Measurements from ENCODE around the gene ZCCHC24. TPM values are rescaled to one million over a fixed set of nuclear protein-coding genes. Genes with fewer than 3 reads are reported as not detected.

The ZCCHC24 gene
- total RNA-seq, 4 donors from 2014 or later: 2.8 to 39.6 (median 9.3) TPM

DNA sequence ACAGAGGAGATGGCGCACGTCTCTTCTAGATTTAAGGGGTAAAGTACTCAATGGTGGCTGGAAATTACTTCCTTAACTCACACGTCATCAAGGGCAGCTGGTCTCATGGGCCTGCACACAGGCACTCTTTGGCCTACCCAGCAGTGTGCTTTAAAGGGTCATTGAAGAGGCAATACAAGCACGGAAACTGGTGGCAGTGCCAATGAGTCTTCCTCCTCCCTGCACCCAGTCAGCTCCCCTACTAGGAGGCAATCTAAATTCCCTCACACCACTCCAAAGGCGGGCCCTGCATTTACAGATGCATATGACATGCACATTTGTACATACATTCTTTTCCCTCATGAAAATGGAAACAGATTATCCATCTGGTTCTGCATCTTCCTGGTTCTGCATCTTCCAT is 50.8 kb downstream of the ZCCHC24 start:
- Histone ChIP-seq H3K36me3 (peaks cover 0 to 4% (median 0%) of the 10 kb centered on the region in 3 donors), H3K9me3 (no peaks in the 10 kb centered on the region), H3K4me1 (peaks cover 0 to 25% (median 0%) of the 10 kb centered on the region in 4 donors), H3K4me3 (no peak overlapping the region), H3K27ac (no peak overlapping the region), H3K27me3 (no peaks in the 10 kb centered on the region)
- DNase-seq: peak in 1 of 3 donors; percentile 7
- no peak for TF ChIP-seq CTCF (IDR thresholded peaks at IDR 0.05)
- no peak for TF ChIP-seq POLR2A (IDR thresholded peaks at IDR 0.05)

DNA sequence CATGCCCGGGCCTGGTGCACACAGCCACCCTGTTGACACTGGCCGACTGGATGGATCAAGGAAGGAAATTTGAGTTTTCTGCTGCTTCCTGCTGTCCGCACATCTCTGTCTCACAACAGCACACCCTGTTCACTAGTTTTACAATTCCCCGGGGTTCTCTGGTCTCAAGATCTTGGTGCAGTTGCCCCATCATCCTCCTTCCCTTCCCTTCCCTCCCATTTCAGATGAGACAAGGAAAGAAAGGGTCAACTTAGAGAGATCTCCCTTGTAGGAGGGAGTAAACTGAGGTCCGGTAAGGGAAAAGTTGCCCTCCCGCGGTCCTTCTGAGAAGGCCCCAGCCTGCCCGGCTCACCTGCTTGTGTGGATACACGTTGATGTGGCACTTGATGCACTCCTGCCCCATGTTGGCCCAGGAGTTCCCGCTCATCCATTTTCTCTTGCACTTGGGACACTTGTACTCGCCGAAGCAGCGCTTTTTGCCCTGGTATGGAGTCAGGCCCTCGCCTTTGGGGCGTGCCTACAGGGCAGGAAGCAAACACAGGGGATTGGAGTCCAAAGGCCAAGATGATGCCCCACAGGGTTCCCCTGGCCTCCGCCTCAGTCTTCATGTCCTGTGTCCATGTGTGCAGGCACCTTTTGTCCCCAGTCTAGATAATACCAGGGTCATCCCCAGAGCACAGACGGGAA is 51.4 kb downstream of the ZCCHC24 start:
- TF ChIP-seq POLR2A (IDR thresholded peaks at IDR 0.05) (no peak), CTCF (IDR thresholded peaks at IDR 0.05) (no peak)
- no peaks in the 10 kb centered on the region for H3K27me3 ChIP-seq
- peaks cover 0 to 4% (median 0%) of the 10 kb centered on the region in 3 donors for H3K36me3 ChIP-seq
- no peaks in the 10 kb centered on the region for H3K9me3 ChIP-seq
- no peak overlapping the region for H3K27ac ChIP-seq
- H3K4me3 ChIP-seq: no peak overlapping the region
- peaks cover 0 to 19% (median 0%) of the 10 kb centered on the region in 4 donors for H3K4me1 ChIP-seq
- peak in 1 of 3 donors; percentile 31 for DNase-seq

DNA sequence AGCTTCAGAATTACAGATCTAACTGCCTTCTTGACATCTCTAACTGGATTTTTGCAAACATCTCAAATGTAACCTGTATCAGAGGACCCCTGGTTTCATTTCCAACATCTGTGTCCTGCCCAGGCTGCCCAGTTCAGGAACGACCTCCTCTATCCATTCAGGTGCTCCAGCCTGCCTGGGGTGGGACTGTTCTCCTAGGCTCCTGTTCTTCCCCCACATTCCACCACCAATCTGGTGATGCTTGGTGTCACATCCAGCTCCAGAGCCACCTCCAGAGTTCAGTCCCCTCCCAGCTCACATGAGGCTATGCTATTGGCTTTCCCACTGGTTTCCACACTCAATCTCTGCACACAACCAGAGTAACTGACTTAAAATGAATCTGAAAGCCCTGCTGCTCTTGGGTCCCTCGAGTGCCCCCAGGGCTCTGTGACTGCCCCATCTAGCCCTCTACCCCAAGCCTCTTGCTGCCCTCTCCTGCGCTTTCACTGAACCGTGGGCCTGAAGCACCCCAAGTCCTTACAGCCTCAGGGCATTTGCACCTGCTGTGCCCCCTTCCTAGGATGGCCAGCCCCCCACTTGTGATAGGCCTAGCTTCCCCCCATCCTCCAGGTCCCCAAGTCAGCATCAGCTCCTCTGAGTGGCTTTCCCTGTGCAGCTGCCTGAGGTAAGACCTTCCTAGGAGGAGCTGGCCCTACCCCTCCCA is 52.1 kb downstream of the ZCCHC24 start:
- H3K27ac ChIP-seq: no peak overlapping the region
- DNase-seq: peak in 1 of 3 donors; percentile 38
- TF ChIP-seq CTCF (IDR thresholded peaks at IDR 0.05) (no peak), POLR2A (IDR thresholded peaks at IDR 0.05) (no peak)

GRCh38 chr10:79392506-79393176 is 52.8 kb downstream of the ZCCHC24 start:
- no peak for DNase-seq
- Histone ChIP-seq H3K9me3 (no peaks in the 10 kb centered on the region), H3K36me3 (peaks cover 0 to 4% (median 0%) of the 10 kb centered on the region in 3 donors), H3K4me1 (peaks cover 0 to 5% (median 0%) of the 10 kb centered on the region in 4 donors), H3K27me3 (no peaks in the 10 kb centered on the region), H3K4me3 (no peak overlapping the region), H3K27ac (peak overlapping the region in 1 of 4 donors; percentile 37)
- TF ChIP-seq CTCF (IDR thresholded peaks at IDR 0.05): no peak

More for the DNA sequence above, 52.1 kb downstream of the ZCCHC24 start:
- Histone ChIP-seq H3K27me3 (no peaks in the 10 kb centered on the region), H3K4me1 (peaks cover 0 to 12% (median 0%) of the 10 kb centered on the region in 4 donors), H3K4me3 (no peak overlapping the region), H3K9me3 (no peaks in the 10 kb centered on the region), H3K36me3 (peaks cover 0 to 4% (median 0%) of the 10 kb centered on the region in 3 donors)

- no peak for TF ChIP-seq POLR2A (IDR thresholded peaks at IDR 0.05)
- peaks cover 0 to 5% (median 0%) of the 10 kb centered on the region in 4 donors for H3K4me1 ChIP-seq
- H3K4me3 ChIP-seq: no peak overlapping the region
- DNase-seq: peak in 1 of 3 donors; percentile 45
- peak overlapping the region in 1 of 4 donors; percentile 37 for H3K27ac ChIP-seq
- no peaks in the 10 kb centered on the region for H3K9me3 ChIP-seq
- H3K27me3 ChIP-seq: no peaks in the 10 kb centered on the region
- H3K36me3 ChIP-seq: peaks cover 0 to 4% (median 0%) of the 10 kb centered on the region in 3 donors
Observed at GRCh38 chr10:79392020-79392398, 53.4 kb downstream of the ZCCHC24 start.

All from Peyer's patch (tissue), 4 donors.